OCI-LY1 (cell line): ENCODE data around the gene PGBD5.

Source experiments
- EZH2 ChIP-seq: fragments of 200-600 bp; sonication (generic), shearing (Covaris generic); IDR thresholded peaks from 2 replicates; pipeline ENCODE4 v1.8.0; 2017; ENCODE audit warnings: borderline replicate concordance, mixed run types, mild to moderate bottlenecking, antibody characterized with exemption, low read length, moderate library complexity, mixed read lengths
- TF ChIP-seq, protein P1 (sequence below): fragments of 200-600 bp; sonication (generic), shearing (Covaris generic); IDR thresholded peaks from 2 replicates; pipeline ENCODE4 v1.5.1; 2017; ENCODE audit warnings: mild to moderate bottlenecking, antibody characterized with exemption, low read length, moderate library complexity, mixed read lengths

DNA sequence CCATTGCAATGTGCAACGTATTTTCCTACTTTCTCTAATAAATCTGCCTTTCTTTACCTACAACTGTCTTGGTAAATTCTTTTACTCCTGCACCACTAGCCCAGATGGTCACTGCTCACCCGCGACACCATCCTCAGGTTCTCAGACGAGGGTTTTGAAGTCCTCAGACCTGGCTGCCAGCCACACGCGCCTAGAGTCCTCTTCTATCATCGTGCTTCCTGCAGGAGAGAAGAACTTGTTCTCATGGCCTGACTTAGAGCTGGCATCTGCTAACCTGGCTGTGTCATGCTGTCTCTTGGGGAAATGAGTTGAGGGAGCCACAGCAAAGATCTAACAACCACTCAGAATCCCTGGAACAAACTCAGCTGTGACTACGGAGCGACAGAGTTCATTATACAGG is 30.3 kb upstream of the PGBD5 start:
- TF ChIP-seq, protein P1, sequence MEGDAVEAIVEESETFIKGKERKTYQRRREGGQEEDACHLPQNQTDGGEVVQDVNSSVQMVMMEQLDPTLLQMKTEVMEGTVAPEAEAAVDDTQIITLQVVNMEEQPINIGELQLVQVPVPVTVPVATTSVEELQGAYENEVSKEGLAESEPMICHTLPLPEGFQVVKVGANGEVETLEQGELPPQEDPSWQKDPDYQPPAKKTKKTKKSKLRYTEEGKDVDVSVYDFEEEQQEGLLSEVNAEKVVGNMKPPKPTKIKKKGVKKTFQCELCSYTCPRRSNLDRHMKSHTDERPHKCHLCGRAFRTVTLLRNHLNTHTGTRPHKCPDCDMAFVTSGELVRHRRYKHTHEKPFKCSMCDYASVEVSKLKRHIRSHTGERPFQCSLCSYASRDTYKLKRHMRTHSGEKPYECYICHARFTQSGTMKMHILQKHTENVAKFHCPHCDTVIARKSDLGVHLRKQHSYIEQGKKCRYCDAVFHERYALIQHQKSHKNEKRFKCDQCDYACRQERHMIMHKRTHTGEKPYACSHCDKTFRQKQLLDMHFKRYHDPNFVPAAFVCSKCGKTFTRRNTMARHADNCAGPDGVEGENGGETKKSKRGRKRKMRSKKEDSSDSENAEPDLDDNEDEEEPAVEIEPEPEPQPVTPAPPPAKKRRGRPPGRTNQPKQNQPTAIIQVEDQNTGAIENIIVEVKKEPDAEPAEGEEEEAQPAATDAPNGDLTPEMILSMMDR, result no peak
- no peak for TF ChIP-seq EZH2
